Tibial nerve (tissue), 4 donors: Measurements from ENCODE around the gene TRAP1. TPM values are rescaled to one million over a fixed set of nuclear protein-coding genes. Genes with fewer than 3 reads are reported as not detected.

Experiments used
- DNase-seq, 2 donors: peaks; one replicate each; pipeline ENCODE4 v3.0.0-alpha.2; 2019; ENCODE audit warnings: low spot score in 2 of 2
- H3K27ac ChIP-seq, 4 donors: fragments of 200-600 bp; sonication (generic) in 3 of 4; one replicate each; pipeline ENCODE4 v1.5.1; 2017 to 2019; ENCODE audit warnings: mild to moderate bottlenecking in 1 of 4
- H3K27me3 ChIP-seq, 2 donors: fragments of 200-600 bp; sonication (generic) in 1 of 2; one replicate each; pipeline versions ENCODE4 v1.5.1 to v1.6.0; 2017 to 2019
- H3K36me3 ChIP-seq, 3 donors: fragments of 200-600 bp; sonication (generic); one replicate each; pipeline ENCODE4 v1.5.1; 2018 to 2019
- H3K4me1 ChIP-seq, 4 donors: fragments of 200-600 bp; sonication (generic) in 3 of 4; one replicate each; pipeline ENCODE4 v1.5.1; 2017 to 2019
- H3K4me3 ChIP-seq, 4 donors: fragments of 200-600 bp; sonication (generic) in 3 of 4; one replicate each; pipeline ENCODE4 v1.5.1; 2017 to 2019; ENCODE audit warnings: mild to moderate bottlenecking in 1 of 4, moderate library complexity in 1 of 4
- H3K9me3 ChIP-seq, 4 donors: fragments of 200-600 bp; sonication (generic) in 3 of 4; one replicate each; pipeline ENCODE4 v1.5.1; 2017 to 2019
- CTCF ChIP-seq, 5 experiments: fragments of 200-600 bp in 3 of 5; fragments of 450-650 bp in 2 of 5; sonication (generic) in 3 of 5; IDR thresholded peaks; one replicate each; pipeline ENCODE4 v1.5.1; 2016 to 2019; ENCODE audit warnings: antibody characterized with exemption in 5 of 5, mild to moderate bottlenecking in 3 of 5, moderate library complexity in 2 of 5
- EP300 ChIP-seq, 2 donors: sonication (generic); formaldehyde crosslinking; IDR thresholded peaks; one replicate each; pipeline ENCODE4 v1.6.1; 2017; ENCODE audit warnings: antibody characterized with exemption in 2 of 2, mild to moderate bottlenecking in 1 of 2
- POLR2A ChIP-seq, 2 donors: fragments of 450-650 bp; IDR thresholded peaks; one replicate each; pipeline ENCODE4 v1.6.1; 2017; ENCODE audit warnings: antibody characterized with exemption in 2 of 2, mild to moderate bottlenecking in 2 of 2, moderate library complexity in 2 of 2
- WGBS, 2 donors: methylation state at CpG; one replicate each; pipeline ENCODE4 v1.1.5; 2018; 5-methylcytosine and 5-hydroxymethylcytosine counted together
- total RNA-seq, 4 donors: library from RNA; depleted of rRNA; stranded (reverse); fragments of >200 nt; gene quantifications; one replicate each; pipeline ENCODE4 v1.1.0, GENCODE V29; 2016

The TRAP1 gene
- total RNA-seq, 4 donors from 2014 or later, result 61.6 to 146 (median 74.2) TPM

- no peaks in the 10 kb centered on the region for H3K27me3 ChIP-seq
- H3K9me3 ChIP-seq, result no peaks in the 10 kb centered on the region
- H3K4me1 ChIP-seq, result peaks cover 0 to 26% (median 6%) of the 10 kb centered on the region in 4 donors
- WGBS, 2 donors, result 51 to 53% methylated on average over 14 of the region's 14 CpGs
- peaks cover 5 to 87% (median 25%) of the 10 kb centered on the region in 3 donors for H3K36me3 ChIP-seq
- H3K4me3 ChIP-seq, result no peak overlapping the region
- DNase-seq, result no peak
- no peak overlapping the region for H3K27ac ChIP-seq
- no peak for TF ChIP-seq POLR2A (IDR thresholded peaks at IDR 0.05)
- TF ChIP-seq EP300 (IDR thresholded peaks at IDR 0.05), result no peak
- TF ChIP-seq CTCF (IDR thresholded peaks at IDR 0.05), result no peak
These were observed 44.2 kb upstream of the TRAP1 start for GRCh38 chr16:3761375-3762106.

GRCh38 chr16:3760518-3760917 is 43.2 kb upstream of the TRAP1 start:
- WGBS, 2 donors, result 98% methylated on average over 6 of the region's 6 CpGs
- DNase-seq, result no peak
- H3K9me3 ChIP-seq, result no peaks in the 10 kb centered on the region
- TF ChIP-seq CTCF (IDR thresholded peaks at IDR 0.05) (no peak), EP300 (IDR thresholded peaks at IDR 0.05) (no peak), POLR2A (IDR thresholded peaks at IDR 0.05) (no peak)
- H3K4me3 ChIP-seq, result no peak overlapping the region
- H3K4me1 ChIP-seq, result peaks cover 0 to 27% (median 6%) of the 10 kb centered on the region in 4 donors
- peaks cover 4 to 87% (median 27%) of the 10 kb centered on the region in 3 donors for H3K36me3 ChIP-seq
- H3K27ac ChIP-seq, result no peak overlapping the region
- no peaks in the 10 kb centered on the region for H3K27me3 ChIP-seq

GRCh38 chr16:3759736-3760135 is 42.4 kb upstream of the TRAP1 start:
- no peaks in the 10 kb centered on the region for H3K27me3 ChIP-seq
- no peak for TF ChIP-seq EP300 (IDR thresholded peaks at IDR 0.05)
- TF ChIP-seq CTCF (IDR thresholded peaks at IDR 0.05), result no peak
- TF ChIP-seq POLR2A (IDR thresholded peaks at IDR 0.05), result no peak
- H3K4me3 ChIP-seq, result no peak overlapping the region
- H3K4me1 ChIP-seq, result peaks cover 0 to 28% (median 6%) of the 10 kb centered on the region in 4 donors
- WGBS, 2 donors, result 75 to 93% methylated on average over 5 of the region's 5 CpGs
- H3K27ac ChIP-seq, result no peak overlapping the region
- H3K36me3 ChIP-seq, result peaks cover 0 to 87% (median 27%) of the 10 kb centered on the region in 3 donors
- H3K9me3 ChIP-seq, result no peaks in the 10 kb centered on the region
- DNase-seq, result no peak

- peaks cover 0 to 19% (median 0%) of the 10 kb centered on the region in 4 donors for H3K4me1 ChIP-seq
- 79 to 83% methylated on average over 9 of the region's 9 CpGs for WGBS, 2 donors
- no peak for DNase-seq
- no peak overlapping the region for H3K4me3 ChIP-seq
- H3K36me3 ChIP-seq, result peaks cover 0 to 77% (median 27%) of the 10 kb centered on the region in 3 donors
- H3K9me3 ChIP-seq, result no peaks in the 10 kb centered on the region
- H3K27me3 ChIP-seq, result no peaks in the 10 kb centered on the region
- no peak overlapping the region for H3K27ac ChIP-seq
- TF ChIP-seq CTCF (IDR thresholded peaks at IDR 0.05) (no peak), EP300 (IDR thresholded peaks at IDR 0.05) (no peak), POLR2A (IDR thresholded peaks at IDR 0.05) (no peak)
These were observed 38.8 kb upstream of the TRAP1 start for GRCh38 chr16:3756113-3756512.

GRCh38 chr16:3755249-3755648 is 37.9 kb upstream of the TRAP1 start:
- H3K27me3 ChIP-seq, result no peaks in the 10 kb centered on the region
- peaks cover 0 to 14% (median 0%) of the 10 kb centered on the region in 4 donors for H3K4me1 ChIP-seq
- no peak for DNase-seq
- no peak overlapping the region for H3K4me3 ChIP-seq
- H3K27ac ChIP-seq, result no peak overlapping the region
- TF ChIP-seq EP300 (IDR thresholded peaks at IDR 0.05) (no peak), POLR2A (IDR thresholded peaks at IDR 0.05) (no peak), CTCF (IDR thresholded peaks at IDR 0.05) (no peak)
- WGBS, 2 donors, result 76 to 78% methylated on average over 4 of the region's 4 CpGs
- H3K9me3 ChIP-seq, result no peaks in the 10 kb centered on the region
- H3K36me3 ChIP-seq, result peaks cover 0 to 83% (median 27%) of the 10 kb centered on the region in 3 donors
